GM12872 (cell line): Measurements from ENCODE around the gene SELENOW.

Source experiments
- TF ChIP-seq, protein P1 (sequence below): IDR thresholded peaks from 3 replicates; pipeline ENCODE4 v1.5.1; 2011; ENCODE audit warnings: low read depth, mild to moderate bottlenecking, low read length, moderate library complexity; ENCODE audit not compliant: insufficient read depth

The SELENOW gene

GRCh38 chr19:47741544-47742140 lies 36.9 kb upstream of the SELENOW start:
- TF ChIP-seq, protein P1, sequence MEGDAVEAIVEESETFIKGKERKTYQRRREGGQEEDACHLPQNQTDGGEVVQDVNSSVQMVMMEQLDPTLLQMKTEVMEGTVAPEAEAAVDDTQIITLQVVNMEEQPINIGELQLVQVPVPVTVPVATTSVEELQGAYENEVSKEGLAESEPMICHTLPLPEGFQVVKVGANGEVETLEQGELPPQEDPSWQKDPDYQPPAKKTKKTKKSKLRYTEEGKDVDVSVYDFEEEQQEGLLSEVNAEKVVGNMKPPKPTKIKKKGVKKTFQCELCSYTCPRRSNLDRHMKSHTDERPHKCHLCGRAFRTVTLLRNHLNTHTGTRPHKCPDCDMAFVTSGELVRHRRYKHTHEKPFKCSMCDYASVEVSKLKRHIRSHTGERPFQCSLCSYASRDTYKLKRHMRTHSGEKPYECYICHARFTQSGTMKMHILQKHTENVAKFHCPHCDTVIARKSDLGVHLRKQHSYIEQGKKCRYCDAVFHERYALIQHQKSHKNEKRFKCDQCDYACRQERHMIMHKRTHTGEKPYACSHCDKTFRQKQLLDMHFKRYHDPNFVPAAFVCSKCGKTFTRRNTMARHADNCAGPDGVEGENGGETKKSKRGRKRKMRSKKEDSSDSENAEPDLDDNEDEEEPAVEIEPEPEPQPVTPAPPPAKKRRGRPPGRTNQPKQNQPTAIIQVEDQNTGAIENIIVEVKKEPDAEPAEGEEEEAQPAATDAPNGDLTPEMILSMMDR, result no peak

DNA sequence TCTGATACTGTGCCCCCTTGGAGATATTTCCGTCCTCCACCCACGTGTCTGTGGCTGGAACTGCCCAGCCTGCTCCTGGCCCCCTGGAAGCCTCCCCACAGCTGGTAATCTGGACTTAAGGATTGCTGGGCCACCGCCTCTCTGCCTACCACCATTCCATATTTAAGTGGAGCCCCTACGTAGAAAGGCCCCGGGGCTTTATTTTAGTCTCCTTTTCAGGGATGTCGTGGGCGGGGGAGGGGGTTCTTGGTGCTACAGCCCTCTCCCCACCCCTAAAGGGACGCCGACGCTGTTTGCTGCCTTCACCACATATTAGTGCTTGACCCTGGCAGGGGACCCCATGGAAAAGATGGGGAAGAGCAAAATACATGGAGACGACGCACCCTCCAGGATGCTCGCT lies 35.9 kb upstream of the SELENOW start:
- TF ChIP-seq, protein P1, result no peak

DNA sequence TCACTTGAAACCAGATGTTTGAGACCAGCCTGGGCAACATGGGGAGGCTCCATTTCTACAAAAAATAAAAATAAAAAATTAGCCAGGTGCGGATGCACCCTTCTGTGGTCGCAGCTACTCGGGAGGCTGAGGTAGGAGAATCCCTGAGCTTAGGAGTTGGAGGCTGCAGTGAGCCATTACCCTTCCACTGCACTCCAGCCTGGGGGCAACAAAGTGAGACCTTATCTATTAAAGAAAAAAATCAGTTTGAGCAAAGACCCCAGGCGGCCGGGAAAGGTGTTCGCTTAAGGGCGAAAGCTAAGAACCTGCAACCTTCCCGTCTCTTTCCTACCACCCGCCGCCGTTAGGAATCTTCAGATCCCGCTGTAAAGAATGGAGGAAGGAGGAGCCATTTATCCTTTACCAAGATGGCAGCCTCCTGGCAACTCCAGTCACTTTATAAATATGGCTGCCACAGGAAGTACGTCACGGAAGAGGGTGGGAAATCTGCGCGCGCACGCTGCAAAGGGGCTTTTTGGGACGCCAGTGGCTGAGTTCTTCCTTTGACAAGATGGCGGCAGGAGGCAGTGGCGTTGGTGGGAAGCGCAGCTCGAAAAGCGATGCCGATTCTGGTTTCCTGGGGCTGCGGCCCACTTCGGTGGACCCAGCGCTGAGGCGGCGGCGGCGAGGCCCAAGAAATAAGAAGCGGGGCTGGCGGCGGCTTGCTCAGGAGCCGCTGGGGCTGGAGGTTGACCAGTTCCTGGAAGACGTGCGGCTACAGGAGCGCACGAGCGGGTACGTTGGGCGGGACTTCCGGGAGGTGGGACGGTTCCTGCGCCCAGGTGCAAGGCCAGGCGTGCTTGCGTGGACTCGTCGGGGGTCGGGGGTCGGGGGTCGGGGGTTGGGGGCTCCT lies 33.2 kb upstream of the SELENOW start, which contains the start of gene NOP53:
TSS of gene NOP53 (plus strand) at position 537 of the 892 bp plus-strand sequence. CDS start at position 551, 14 bp downstream.
- TF ChIP-seq, protein P1, result no peak

DNA sequence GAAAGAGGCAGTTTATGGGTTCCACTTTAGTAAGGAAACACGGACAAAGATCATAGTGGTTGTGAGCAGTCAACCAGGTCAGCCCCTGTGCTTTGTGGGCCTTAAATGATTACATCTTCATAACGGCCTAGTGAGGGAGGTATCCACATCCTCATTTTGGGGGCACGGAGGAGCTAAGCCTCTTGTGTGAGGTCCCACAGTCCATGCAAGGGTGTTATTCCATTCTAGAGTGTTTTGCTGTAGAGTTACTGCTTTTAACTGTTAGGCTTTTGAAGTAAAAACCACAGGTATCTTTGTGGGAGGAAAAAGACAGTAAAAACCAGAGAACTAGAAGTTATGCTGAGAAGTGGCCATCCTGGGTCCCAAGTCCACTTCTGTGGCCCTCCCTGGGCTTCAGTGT lies 29.2 kb upstream of the SELENOW start:
- TF ChIP-seq, protein P1, result no peak

DNA sequence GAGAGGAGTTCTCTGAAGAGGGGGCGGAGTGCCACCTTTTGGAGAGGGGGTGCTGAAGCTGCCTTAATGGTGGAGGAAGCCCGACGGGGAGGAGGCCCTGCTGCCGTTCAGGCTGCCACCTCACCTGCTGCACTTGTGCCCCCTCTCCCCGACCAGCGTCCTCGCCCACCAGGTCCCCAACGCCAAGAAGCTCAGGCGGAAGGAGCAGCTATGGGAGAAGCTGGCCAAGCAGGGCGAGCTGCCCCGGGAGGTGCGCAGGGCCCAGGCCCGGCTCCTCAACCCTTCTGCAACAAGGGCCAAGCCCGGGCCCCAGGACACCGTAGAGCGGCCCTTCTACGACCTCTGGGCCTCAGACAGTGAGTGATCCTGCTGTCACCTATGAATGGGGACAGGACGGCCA lies 27.8 kb upstream of the SELENOW start:
- TF ChIP-seq, protein P1, result no peak

- TF ChIP-seq, protein P1, result no peak
Measured at GRCh38 chr19:47752440-47753211, 25.9 kb upstream of the SELENOW start.
